ENCODE results near the gene CELF2.

DNA sequence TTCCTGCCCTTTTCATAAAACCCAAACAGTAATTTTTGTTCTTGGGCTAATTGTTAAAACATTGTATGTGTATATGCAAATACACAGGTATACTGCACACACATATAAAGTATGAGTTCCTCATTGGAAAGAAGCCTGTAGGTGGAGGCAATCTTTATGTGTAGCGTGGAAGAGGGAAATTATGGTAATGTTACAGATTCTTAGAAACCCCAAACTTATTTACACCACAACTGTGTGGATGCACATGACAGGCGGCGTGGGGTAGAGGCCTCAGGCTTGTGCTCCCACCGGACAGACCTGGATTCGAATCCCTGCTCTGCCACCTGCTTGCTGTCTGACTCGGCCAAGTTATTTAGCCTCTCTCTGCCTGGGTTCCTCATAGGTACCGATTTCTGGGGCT is 223.0 kb downstream of the CELF2 start:
- TF ChIP-seq, protein P1, sequence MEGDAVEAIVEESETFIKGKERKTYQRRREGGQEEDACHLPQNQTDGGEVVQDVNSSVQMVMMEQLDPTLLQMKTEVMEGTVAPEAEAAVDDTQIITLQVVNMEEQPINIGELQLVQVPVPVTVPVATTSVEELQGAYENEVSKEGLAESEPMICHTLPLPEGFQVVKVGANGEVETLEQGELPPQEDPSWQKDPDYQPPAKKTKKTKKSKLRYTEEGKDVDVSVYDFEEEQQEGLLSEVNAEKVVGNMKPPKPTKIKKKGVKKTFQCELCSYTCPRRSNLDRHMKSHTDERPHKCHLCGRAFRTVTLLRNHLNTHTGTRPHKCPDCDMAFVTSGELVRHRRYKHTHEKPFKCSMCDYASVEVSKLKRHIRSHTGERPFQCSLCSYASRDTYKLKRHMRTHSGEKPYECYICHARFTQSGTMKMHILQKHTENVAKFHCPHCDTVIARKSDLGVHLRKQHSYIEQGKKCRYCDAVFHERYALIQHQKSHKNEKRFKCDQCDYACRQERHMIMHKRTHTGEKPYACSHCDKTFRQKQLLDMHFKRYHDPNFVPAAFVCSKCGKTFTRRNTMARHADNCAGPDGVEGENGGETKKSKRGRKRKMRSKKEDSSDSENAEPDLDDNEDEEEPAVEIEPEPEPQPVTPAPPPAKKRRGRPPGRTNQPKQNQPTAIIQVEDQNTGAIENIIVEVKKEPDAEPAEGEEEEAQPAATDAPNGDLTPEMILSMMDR (IDR thresholded peaks at IDR 0.05; ENCODE audit: poor library complexity): no peak
- TF ChIP-seq EZH2 (IDR thresholded peaks at IDR 0.05; ENCODE audit: borderline replicate concordance): no peak

Measured in hepatocyte (in vitro differentiated cells).